Hematopoietic multipotent progenitor cell treated with erythropoietin and hydrocortisone succinate and interleukin-3 and kit ligand, for 15 days (in vitro differentiated cells): Measurements from ENCODE around the gene IRX5.

Source experiments
- DNase-seq: peaks from one replicate; pipeline ENCODE4 v3.0.0-alpha.2; 2015; ENCODE audit warnings: low spot score

IRX5 gene

DNA sequence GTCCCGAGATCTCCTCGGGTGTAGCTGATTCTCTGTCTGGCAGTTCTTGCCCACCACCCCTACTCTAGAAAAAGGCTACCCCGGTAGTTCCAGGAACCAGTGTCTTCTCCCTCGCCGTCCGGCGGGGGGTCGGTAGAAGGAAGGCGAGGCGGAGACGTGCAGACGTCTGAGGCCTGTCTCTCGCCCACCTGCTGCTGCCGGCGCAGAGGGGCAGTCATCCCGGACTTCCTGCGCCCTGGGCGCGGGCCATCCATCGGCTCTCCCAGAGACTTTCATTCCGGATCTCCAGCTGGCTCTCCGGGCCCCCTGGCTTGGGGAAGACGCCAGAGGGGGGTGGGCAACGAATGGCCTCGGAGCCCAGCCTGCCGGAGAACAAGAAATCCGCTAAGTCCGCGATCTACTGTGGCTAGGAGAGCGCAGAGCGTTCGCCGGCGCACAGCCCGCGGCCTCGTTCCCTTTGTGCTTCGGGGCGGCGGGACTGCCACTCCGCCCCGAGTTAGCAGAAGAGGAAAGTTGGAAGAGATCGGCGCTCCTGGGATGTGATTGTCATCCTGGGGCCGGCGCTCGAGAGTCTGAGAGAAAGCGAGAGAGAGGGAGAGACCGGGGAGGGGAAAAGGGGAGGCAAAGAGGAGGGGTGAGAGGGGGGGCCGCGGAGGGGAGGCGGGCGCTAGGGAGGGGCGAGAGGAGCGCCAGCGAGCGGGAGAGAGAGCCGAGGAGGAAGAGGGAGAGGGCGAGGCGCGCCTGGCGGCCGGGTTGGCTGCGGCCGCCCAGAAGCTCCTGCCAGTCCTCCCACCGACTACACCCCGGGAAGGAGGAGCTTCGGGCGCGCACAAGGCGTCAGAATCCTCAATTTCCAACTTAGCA is at the start of gene IRX5:
IRX5 (plus strand) TSS at position 861 of the 864 bp plus-strand sequence. CDS start 334 bp downstream, outside the sequence.
- no peak for DNase-seq

DNA sequence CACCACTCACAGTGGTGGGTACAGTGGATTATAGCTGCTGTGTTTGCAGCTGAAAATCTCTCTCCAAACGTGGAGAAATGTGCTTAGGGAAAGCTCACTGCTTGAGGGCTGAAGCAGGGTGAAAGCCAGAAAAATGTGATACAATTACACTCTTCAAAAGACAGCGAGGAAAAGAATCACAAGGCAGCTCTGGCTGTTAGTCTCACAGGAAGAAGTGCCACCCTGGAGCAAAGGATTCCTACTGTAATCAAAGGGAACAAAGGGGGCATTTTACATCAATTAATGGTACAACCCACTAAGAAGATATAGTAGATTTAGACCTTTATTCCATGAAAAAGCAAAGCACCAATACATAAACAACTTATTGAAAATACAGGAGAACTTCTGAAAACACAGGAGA is 48.1 kb upstream of the IRX5 start:
- DNase-seq, result no peak

DNA sequence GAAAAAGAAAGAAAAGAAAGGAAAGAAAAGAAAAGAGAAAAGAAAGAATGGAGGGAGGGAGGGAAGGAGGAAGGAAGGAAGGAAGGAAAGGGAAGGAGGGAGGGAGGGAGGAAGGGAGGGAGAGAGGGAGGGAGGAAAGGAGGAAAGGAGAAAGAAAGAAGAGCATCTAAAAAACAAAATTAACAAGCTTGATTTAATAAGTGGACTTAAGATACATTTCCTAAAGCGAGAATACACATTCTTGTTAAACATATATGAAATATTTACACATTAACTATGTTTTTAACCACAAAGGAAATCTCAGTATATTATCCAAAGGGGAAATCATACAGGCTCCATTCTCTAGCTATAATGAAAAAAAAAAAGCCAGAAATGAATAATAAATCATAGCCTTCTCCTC is 47.3 kb upstream of the IRX5 start:
- DNase-seq, result no peak

DNA sequence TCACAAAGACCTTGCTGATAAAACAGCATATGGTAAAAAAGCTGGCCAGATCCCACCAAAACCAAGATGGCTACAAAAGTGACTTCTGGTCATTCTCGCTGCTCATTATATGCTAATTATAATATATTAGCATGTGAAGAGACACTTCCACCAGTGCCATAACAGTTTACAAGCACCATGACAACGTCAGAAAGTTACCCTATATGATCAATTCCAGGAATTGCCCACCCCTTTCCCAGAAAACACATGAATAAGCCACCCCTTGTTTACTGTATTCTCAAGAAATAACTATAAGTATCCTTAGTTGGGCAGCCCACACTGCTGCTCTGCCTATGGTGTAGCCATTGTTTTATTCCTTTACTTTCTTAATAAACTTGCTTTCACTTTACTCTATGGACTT is 44.6 kb upstream of the IRX5 start:
- no peak for DNase-seq

DNA sequence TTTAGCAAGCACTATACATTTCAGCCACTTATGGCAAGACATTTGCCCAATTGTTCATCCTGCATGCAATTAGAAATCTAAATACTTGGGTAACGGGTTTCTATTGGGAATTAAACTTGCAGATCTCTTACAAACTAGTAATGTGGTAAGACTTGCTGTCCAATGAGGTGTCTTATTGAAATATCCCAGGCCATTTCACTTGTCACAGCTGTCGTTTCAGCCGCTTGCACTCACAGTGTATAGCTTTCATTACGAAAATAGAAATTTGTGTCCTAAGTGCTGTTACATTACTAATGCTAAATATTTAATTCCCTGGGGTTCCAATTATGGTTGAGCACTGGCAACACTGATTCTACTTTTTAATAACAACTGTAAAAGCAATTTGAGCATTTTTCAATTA is 40.3 kb upstream of the IRX5 start:
- no peak for DNase-seq

DNA sequence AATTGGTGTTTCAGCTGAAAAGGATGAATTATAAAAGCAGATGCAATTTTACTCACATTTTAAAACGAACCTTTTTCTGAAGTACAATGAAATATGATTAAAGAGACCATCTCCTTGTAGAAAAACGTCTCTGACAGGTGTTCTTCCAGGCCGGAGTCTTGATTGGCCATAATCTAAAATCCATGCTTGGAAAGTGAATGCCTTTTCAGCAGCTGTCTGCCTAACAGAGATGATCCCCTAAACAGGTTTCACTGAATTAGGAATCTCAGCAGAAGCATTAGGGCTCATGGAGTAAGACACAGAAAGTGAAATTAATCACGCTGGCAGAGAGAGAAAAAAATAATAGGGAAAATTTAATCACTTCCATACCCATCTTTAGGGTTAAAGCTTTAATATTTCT is 39.3 kb upstream of the IRX5 start:
- no peak for DNase-seq

DNA sequence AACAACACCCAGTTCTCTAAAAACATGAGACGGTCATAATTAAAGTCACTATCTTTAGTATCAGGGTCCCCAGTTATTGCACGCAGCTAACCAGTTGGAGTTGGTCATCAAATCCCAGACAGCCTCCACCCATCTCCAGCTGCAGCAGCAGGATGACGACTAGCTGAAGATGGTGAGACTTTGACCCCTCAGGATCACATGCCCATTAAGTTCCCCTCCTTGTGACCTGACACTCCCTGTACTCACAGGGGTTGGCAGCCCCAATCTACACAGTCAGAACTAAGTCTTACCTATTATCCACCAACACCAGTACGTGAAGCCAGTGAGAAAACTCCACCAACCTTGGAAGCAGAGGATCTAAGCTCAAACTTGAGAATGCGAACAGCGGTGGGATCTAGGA is 37.7 kb upstream of the IRX5 start:
- DNase-seq, result no peak

DNA sequence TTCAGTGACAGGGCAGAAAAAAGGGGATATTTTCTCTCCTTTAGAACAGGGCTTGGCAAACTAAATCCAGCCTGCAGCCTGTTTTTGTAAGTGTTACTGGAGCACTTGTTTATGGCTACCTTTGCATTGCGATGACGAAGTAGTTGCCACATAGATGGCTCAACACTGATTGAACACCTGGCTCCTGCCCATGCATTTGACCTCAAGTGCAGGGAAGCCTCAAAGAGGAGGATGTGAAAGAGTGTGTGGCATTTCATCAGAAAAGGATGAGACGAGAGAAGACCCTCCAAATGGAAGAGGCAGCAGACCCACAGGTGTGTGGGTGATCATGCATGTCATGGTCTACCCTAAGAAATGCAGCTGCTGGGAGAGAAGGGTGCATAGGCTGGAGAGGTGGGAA is 32.7 kb upstream of the IRX5 start:
- no peak for DNase-seq

DNA sequence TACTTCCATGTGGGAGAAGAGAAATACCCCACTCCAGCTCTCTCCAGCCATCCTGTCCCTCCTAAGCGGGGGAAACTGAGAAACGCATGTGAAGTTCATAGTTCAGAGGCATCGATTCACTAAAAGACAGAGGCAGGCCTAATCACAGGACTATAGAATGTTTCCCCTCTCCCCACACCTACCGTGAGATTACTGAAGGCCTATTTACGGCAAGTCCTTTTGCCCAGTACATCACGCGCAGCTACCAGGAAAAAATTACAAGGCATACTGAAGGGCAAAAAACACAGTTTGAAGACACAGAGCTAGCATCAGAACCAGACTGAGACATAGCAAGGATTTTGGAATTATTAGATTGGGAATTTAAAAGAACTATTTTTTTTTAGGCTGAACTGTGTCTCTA is 29.1 kb upstream of the IRX5 start:
- DNase-seq, result no peak

DNA sequence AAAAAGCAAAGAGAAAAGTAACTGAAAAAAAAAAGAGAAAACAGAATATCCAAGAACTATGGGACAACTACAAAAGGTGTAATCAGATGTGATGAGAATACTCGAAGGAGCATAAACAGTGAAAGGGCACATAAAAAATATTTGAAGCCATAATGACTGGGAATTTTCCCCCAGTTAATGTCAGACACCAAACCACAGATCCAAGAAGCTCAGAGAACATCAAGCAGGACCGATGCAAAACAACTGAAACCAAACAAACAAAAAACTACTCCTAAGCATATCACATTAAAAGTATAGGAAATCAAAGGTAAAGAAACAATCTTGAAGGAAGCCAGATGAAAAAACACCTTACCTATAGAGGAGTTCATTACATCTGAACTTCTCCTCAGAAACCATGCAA is 27.6 kb upstream of the IRX5 start:
- DNase-seq, result no peak

DNA sequence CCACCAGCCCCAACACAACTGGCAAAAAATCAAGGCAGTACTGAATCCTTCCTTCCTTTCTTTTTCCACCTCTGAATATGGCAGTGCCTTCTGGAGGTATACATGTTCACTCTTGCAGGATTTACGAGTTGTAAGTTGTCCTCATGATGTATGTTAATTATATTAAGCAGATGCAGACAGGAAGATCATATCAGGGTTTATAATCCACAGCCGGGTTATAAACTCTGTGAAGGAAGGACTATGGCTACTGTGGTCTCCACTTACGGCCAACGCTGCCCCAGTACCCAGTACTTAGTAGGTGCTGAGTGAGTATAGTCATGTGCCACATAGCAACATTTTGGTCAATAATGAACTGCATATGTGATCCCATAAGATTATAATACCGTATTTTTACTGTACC is 19.6 kb upstream of the IRX5 start:
- no peak for DNase-seq

DNA sequence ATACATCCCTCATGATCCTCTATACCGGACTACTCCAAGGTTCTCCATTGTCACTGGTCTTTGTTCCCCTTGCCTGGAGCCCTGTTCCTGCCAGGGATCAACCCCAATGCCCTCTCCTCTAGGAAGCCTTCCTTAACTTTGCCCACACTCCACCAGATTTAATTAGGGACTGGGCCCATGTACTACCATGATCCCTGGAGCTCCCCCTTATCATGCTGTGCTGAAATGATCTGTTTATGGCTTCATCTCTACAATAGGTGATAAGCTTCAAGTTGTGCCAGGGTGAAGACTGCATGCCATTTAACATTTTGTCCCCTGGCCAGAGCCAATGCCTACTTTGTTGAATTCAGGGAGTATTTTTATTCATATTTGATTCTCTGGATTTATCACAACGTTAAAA is 17.9 kb upstream of the IRX5 start:
- DNase-seq, result no peak

DNA sequence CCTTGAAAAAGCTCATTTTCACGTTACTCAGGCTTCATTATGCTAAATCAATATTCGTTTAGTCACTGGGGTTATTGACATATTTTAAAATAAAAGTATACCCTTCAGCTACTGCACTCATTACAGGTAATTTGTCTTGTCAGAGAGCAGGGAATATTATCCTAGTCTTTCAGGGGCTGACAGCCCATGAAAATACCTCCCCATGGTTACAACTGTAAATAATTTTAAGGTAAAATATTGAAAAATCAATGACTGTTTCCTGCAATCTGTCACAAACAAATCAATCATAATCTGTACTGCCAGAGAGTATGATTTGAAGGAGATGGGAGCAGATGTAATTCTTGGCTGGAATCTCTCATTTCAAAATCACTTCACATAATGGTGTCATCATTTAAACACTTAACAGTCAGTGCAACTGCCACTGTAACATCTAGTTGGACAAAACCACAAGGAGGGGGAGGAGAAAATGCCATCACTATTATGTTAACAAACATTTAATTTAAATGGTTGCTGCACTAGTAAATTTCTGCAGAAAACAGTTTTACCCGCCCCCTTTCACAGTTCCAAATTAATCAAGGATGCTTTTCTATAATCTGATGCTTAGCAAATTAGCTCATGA is 9.3 kb upstream of the IRX5 start:
- DNase-seq, result no peak

DNA sequence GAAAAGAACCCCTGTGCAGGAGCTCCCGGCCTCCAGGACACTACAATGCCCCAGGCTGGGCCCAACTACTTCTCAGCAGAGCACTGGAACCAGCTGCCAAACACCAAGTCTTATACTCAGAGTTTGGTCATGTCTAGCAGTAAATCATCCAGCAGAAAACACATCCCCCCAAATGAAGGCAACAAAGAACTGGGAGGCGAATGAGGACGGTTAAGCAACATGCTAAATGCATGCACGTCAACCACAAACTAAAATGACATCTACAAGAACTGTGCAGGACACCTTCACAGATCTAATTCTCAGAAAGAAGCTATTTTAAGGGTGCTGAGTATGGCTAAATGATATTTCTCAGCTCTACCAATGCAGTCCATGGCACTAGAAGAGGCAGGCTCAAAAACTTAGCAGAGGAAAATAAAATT is 7.6 kb upstream of the IRX5 start:
- no peak for DNase-seq

DNA sequence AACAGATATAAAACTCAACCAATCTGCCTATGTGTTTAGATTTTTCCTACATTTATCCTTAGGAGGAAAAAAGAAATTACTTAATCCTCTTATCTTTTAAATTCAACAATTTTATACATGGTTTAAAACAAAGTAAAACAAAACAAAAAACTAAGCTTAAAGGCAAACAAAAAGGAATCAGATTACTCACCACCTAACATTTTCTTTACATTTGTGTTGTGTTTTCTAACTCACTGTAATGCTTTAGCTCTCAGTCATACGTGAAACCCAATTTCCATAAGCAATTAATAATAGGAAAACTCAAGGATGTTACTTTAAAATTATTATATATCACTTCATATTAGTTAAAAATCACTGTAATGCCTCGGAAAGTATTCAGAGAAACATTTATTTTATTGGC is 6.7 kb upstream of the IRX5 start:
- DNase-seq, result no peak

DNA sequence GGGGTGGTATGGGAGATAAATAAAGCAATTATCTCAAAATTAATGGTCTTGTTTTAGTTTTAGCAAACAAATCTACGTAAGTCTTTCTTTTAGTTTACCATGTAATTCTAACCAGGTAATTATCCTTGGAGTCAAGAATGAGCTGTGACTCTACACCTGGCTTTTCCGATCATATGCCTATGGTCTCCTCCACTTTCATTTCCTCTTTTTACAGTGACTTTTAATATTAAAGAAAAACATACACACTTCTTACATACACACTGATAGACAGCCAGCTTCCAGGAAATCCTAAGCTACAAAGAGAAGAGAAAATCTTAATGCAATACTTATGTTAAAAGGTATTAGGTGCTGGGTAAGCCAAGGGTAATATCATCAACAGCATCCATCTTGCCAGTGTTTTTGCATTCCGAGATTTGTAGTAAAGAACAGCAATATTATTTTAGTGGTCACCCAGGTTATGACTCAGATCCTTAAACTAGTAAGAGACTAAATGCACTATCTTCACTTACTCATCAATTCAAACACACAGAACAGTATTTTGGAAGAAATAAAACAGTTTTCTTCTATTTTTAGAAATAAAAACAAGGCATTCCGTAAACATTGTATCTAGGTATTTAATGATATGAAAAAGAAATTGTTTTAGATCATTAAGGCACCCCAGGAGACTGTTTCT is 4.4 kb upstream of the IRX5 start:
- no peak for DNase-seq

DNA sequence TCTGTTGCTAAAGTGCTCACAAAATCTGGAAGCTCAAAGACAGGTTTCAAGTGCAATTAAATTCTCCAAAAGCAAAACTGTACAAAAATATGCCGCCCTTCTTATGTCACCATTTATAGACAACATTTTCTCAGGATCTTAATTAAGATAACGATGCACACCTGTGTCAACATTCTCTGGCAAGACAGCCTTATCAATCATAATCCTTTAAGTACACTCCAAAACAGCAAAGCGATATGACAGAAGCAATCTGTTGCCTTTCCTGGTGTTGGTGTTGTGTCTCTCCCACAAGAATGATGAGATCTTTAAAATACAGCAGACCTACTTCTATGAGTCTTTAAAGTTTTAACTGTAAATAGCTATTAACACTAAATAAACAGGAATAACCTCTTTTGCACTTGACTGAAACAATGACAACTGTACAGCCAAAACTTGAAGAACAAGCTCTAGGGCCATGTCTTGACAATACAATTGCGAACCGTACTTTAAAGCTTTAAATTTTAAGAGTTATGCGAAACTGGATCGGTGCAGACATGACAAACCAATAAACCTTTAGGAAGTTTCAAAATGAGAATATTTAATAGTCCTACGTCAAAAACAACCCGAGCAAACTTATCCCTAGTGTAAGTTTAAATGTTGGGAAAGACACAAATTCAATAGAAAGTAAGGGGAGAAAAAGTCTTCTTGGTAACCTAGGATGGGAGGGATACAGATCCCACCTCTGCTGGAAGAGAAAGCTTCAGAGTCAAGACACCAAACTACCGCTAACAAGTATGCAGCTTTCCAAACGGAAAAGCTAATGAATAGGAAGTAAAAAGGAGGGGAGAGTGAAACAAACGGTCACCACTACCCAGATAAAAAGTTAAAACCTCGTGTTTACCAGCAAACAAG is 3.3 kb upstream of the IRX5 start:
- no peak for DNase-seq

DNA sequence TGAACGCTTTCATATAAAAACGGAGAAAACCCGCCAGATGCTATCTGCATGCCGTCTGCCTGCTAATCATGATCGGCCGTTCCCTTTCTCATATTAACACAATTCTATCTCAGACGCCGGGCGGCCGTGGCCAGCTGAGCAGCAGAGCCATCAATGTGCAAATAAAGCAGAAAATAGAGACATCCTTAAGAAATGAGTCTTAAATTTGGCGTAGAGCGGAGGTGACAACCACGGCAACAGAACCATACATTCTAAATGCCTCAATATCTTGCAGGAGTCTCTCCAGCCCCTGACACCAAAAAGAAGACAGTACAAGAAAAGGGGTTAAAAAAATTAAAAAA is 2.7 kb upstream of the IRX5 start:
- no peak for DNase-seq

DNA sequence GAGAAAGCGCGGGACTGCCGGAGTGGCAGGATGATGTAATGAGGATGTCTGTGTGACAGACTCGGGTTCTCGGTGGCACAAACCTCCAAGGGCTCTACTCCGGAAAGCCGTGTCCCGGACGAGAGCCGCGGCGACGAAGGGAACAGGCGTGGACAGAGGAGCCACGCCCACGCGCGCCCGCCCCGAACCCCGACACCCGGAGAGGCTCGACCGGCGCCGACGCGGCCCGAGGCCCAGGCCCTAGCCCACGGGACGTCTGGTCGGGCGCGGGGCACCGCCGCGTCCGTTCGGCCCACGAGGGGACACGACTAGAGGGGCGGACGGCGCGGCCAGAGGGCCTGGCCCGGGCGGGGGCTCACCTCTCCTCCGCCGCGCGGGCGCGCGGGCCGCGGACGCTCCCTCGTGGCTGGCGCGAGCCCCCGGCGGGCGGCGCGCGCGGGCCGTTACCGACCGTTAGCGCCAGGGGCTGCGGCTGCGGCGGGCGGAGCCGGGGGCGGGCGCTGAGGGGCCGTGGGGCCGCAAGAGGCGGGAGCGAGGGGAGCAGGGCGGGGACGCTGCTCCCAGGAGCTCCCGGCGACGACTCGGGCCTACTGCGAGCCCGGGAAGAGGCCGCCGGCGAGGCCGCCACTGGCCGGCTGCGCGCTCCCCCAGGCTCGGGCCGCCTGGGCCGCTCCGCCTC is 2.1 kb upstream of the IRX5 start:
- peak; percentile 10 for DNase-seq

DNA sequence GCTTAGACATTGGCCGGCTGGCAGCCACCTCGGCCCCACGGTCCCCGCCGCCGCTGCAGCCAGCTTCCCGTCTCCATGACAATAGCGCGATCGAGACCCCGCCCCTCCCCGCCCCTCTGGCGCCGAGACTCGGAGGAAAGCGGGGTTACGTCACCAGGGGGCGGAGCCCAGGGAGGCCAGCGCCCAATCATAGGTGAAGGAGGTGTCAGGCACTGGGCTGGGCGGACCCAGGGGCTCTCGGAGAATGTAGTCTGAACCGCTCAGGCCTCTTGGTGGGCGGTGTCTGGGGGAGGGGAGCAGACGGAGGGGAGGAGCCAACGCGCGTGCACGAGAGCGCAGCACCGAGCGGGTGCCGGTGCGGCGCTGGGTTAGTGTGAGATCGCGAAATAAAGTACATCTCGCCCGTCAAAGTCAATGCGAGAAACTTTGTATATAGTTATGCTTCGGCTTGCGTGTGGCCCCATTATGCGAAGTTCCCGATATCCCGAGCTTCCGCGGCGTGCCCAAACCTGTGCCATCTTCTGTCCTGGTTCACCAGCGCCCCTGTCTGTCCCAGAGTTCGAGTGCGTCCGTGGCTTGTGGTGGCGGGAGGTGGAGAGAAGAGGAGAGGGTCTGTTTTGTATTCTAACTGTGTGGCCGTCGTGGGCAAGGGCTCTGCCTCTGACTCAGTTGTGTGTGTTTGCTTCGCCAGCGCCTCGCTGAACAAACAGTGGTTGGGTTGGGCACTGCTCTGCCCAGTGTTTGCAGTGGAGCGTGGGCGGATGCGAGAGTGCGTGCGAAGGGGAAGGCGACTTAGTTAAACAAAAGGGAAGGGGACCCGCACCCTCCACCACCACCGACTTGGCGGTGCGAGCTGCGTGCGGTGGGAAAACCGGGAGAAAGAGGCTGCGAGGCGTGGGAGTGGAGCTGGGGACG is 1.3 kb upstream of the IRX5 start:
- DNase-seq, result peak; percentile 90

DNA sequence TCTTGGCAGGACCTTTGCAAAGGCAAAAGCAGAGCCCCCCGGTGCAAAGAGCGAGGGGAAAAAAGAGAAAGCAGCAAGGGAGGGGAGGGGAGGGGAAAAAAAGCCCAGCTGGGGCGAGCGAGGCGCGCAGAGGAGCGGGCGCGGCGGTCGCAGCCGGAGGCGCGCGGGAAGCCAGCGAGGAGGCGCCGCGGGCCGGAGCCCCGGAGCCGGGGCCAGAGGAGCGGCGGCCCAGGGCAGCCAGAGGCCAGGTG is 129 bp downstream of the IRX5 start:
- DNase-seq, result no peak
